Erythroblast (primary cell): Measurements from ENCODE around the gene HIRA.

ENCODE experiments used
- GATA1 ChIP-seq: IDR thresholded peaks from 2 replicates; pipeline ENCODE4 v1.6.1; 2011; ENCODE audit warnings: low read depth, mild to moderate bottlenecking, control low read depth, low read length, moderate library complexity
- POLR2A ChIP-seq: IDR thresholded peaks from 2 replicates; pipeline ENCODE4 v1.6.1; 2011; ENCODE audit warnings: mild to moderate bottlenecking, low read length

GRCh38 chr22:19337137-19337536 lies 94.4 kb downstream of the HIRA start:
- TF ChIP-seq POLR2A, result no peak
- no peak for TF ChIP-seq GATA1
